ENCODE measurements around the gene WDR82. TPM values are rescaled to one million over a fixed set of nuclear protein-coding genes. Genes with fewer than 3 reads are reported as not detected.
A peak's percentile ranks its signal among the peaks of the same experiment; 100 is the strongest.

WDR82 gene
- total RNA-seq, 1 experiment from 2014 or later, result 44.5 TPM

GRCh38 chr3:52210037-52210436, 68.4 kb downstream of the WDR82 start:
- no TSS peak for BruUV-seq (replicated peaks)
- DNase-seq, result no peak
- no peaks in the 10 kb centered on the region for H3K9me3 ChIP-seq (ENCODE audit: insufficient read depth, low read depth)
- H3F3A ChIP-seq (ENCODE audit: insufficient read depth, low read depth), result peaks cover 31% of the 10 kb centered on the region; the same call in 1 of the 2 replicates
- no peaks in the 10 kb centered on the region for H4K20me1 ChIP-seq (ENCODE audit: insufficient read depth)
- ChIA-PET POLR2A (ENCODE audit: unreplicated experiment) (interaction anchor here (0.6 to 0.7 kb wide), 2 partner anchors 29 to 211 kb away, joined by 3 read pairs; partner anchors contain the start of gene TWF2), CTCF (no interaction called here)
- H3K4me3 ChIP-seq, result no peak overlapping the region
- H3K27me3 ChIP-seq (ENCODE audit: insufficient read depth, low read depth), result no peaks in the 10 kb centered on the region
- H3K79me2 ChIP-seq (ENCODE audit: low read depth), result no peaks in the 10 kb centered on the region; the same call in 1 of the 2 replicates
- H3K4me2 ChIP-seq, result 0 out of 2 replicates have a peak overlapping the region, but pooled peaks have one; percentile 49
- TF ChIP-seq CTCF (conservative IDR thresholded peaks at IDR 0.05), result no peak
- TF ChIP-seq EZH2 (IDR thresholded peaks at IDR 0.05; ENCODE audit: low read depth), result no peak
- H3K27ac ChIP-seq, result peak overlapping the region; percentile 49; the same call in 1 of the 2 replicates
- peaks cover 26% of the 10 kb centered on the region for H3K4me1 ChIP-seq (replicated peaks; ENCODE audit: insufficient read depth)
- H3K36me3 ChIP-seq (ENCODE audit: low read depth), result peaks cover 60% of the 10 kb centered on the region
- no peak overlapping the region for H2AFZ ChIP-seq
- intact Hi-C loops (cut with micrococcal nuclease; ENCODE audit: unreplicated experiment), result no loop called here
- H3K9me2 ChIP-seq (ENCODE audit: insufficient read depth), result no peaks in the 10 kb centered on the region

- ChIA-PET CTCF (no interaction called here), POLR2A (ENCODE audit: unreplicated experiment) (no interaction called here)
- Histone ChIP-seq H3K27ac (no peak overlapping the region), H2AFZ (no peak overlapping the region), H3K9me3 (ENCODE audit: insufficient read depth, low read depth) (no peaks in the 10 kb centered on the region), H3K4me2 (no peak overlapping the region), H3K79me2 (ENCODE audit: low read depth) (no peaks in the 10 kb centered on the region), H3F3A (ENCODE audit: insufficient read depth, low read depth) (peaks cover 31% of the 10 kb centered on the region; the same call in 1 of the 2 replicates), H3K36me3 (ENCODE audit: low read depth) (peaks cover 62% of the 10 kb centered on the region), H3K4me1 (replicated peaks; ENCODE audit: insufficient read depth) (peaks cover 17% of the 10 kb centered on the region), H4K20me1 (ENCODE audit: insufficient read depth) (no peaks in the 10 kb centered on the region), H3K9me2 (ENCODE audit: insufficient read depth) (no peaks in the 10 kb centered on the region), H3K27me3 (ENCODE audit: insufficient read depth, low read depth) (no peaks in the 10 kb centered on the region), H3K4me3 (no peak overlapping the region)
- no TSS peak for BruUV-seq (replicated peaks)
- intact Hi-C loops (cut with micrococcal nuclease; ENCODE audit: unreplicated experiment), result no loop called here
- no peak for TF ChIP-seq CTCF (conservative IDR thresholded peaks at IDR 0.05)
- no peak for TF ChIP-seq EZH2 (IDR thresholded peaks at IDR 0.05; ENCODE audit: low read depth)
- no peak for DNase-seq
Measured at GRCh38 chr3:52208556-52208955, 69.9 kb downstream of the WDR82 start.

- TF ChIP-seq EZH2 (IDR thresholded peaks at IDR 0.05; ENCODE audit: low read depth), result no peak
- TF ChIP-seq CTCF (conservative IDR thresholded peaks at IDR 0.05), result no peak
- intact Hi-C loops (cut with micrococcal nuclease; ENCODE audit: unreplicated experiment), result no loop called here
- peaks cover 34% of the 10 kb centered on the region; the same call in 1 of the 2 replicates for H3F3A ChIP-seq (ENCODE audit: insufficient read depth, low read depth)
- peaks cover 4% of the 10 kb centered on the region; the same call in 1 of the 2 replicates for H3K79me2 ChIP-seq (ENCODE audit: low read depth)
- no peaks in the 10 kb centered on the region for H4K20me1 ChIP-seq (ENCODE audit: insufficient read depth)
- no peaks in the 10 kb centered on the region for H3K9me2 ChIP-seq (ENCODE audit: insufficient read depth)
- ChIA-PET CTCF (no interaction called here), POLR2A (ENCODE audit: unreplicated experiment) (interaction anchor here (0.7 kb wide), 1 partner anchor 29 kb away, joined by 4 read pairs; no protein-coding TSS in a partner anchor)
- H3K4me2 ChIP-seq, result no peak overlapping the region
- BruUV-seq (replicated peaks), result no TSS peak
- H3K27ac ChIP-seq, result no peak overlapping the region
- no peak for DNase-seq
- no peak overlapping the region for H3K4me3 ChIP-seq
- H3K9me3 ChIP-seq (ENCODE audit: insufficient read depth, low read depth), result no peaks in the 10 kb centered on the region
- H3K27me3 ChIP-seq (ENCODE audit: insufficient read depth, low read depth), result no peaks in the 10 kb centered on the region
- H3K4me1 ChIP-seq (replicated peaks; ENCODE audit: insufficient read depth), result peaks cover 11% of the 10 kb centered on the region
- H2AFZ ChIP-seq, result no peak overlapping the region
- H3K36me3 ChIP-seq (ENCODE audit: low read depth), result peaks cover 71% of the 10 kb centered on the region
Measured at GRCh38 chr3:52205727-52206372, 72.6 kb downstream of the WDR82 start.

Small RNA genes lying within 50 kb of the gene (microRNA-seq; reads per million reads assigned to microRNA genes)
- not detected for gene MIR135A1 (ENCODE audit: borderline number of aligned reads, borderline replicate concordance)
- 55,276 reads per million, percentile 99 among the genes with 10 or more reads in this experiment for gene MIRLET7G (ENCODE audit: borderline number of aligned reads, borderline replicate concordance)

Other genes starting within 250 kb of the WDR82 start
- 9.4 and 9.5 TPM in 2 replicates for gene DUSP7, start 222.1 kb downstream of the WDR82 start, total RNA-seq (2021)
- gene POC1A, start 124.2 kb downstream of the WDR82 start, total RNA-seq (2021), result 28.8 and 35.0 TPM in 2 replicates
- 61.9 and 71.2 TPM in 2 replicates for gene ALAS1, start 80.5 kb downstream of the WDR82 start, total RNA-seq (2021)
- gene TLR9, start 53.0 kb downstream of the WDR82 start, total RNA-seq (2021), result 0.30 and 0.44 TPM in 2 replicates
- 102 and 115 TPM in 2 replicates for gene TWF2, start 39.5 kb downstream of the WDR82 start, total RNA-seq (2021)
- gene PPM1M, start 32.9 kb downstream of the WDR82 start, total RNA-seq (2021), result 16.2 TPM in 2 replicates
- gene GLYCTK, start 9.2 kb upstream of the WDR82 start, total RNA-seq (2021), result 8.9 and 11.1 TPM in 2 replicates
- 5.9 and 6.6 TPM in 2 replicates for gene DNAH1, start 37.7 kb upstream of the WDR82 start, total RNA-seq (2021)
- 81.4 and 81.7 TPM in 2 replicates for gene BAP1, start 131.4 kb upstream of the WDR82 start, total RNA-seq (2021)
- 14.0 and 14.5 TPM in 2 replicates for gene PHF7, start 132.0 kb upstream of the WDR82 start, total RNA-seq (2021)
- 1.3 and 1.4 TPM in 2 replicates for gene SEMA3G, start 166.5 kb upstream of the WDR82 start, total RNA-seq (2021)
- 8.3 and 8.4 TPM in 2 replicates for gene TNNC1, start 175.4 kb upstream of the WDR82 start, total RNA-seq (2021)
- gene NISCH, start 177.0 kb upstream of the WDR82 start, total RNA-seq (2021), result 66.1 and 68.0 TPM in 2 replicates
- 0.04 TPM in 1 of 2 replicates, not detected in the other for gene STAB1, start 216.7 kb upstream of the WDR82 start, total RNA-seq (2021)